HG03108 (cell line): ENCODE measurements around the gene BORCS6.
"Not testable (repeated sequence)": the region's sequence is repeated elsewhere in the genome, so short reads cannot be mapped to it uniquely, and the experiment has no call there.

ENCODE experiments used
- ATAC-seq: cut with Tn5 transposase; IDR thresholded peaks from one replicate; pipeline ENCODE4 v1.9.1; 2021; ENCODE audit warnings: moderate library complexity; ENCODE audit not compliant: unreplicated experiment

The BORCS6 gene

DNA sequence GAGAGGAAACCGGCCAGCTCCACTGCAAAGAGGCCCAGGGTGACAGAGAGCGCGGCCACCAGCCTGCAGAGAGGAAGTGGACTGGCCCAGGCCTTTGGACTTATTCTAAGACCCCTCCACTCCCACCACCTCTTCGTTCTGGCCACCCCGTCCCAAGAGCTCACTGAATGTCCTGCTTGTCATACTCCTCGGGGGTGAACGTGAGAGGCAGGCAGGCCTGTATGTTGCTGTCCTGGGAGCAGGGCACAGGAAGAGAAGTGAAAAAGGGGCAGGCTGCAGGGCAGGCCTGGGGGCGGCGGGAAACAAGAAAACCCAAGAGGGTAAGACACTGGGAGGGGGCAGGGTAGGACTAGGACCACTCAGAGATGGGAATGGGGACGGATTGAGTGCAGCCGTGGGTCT is 14.2 kb downstream of the BORCS6 start:
- ATAC-seq = no peak

DNA sequence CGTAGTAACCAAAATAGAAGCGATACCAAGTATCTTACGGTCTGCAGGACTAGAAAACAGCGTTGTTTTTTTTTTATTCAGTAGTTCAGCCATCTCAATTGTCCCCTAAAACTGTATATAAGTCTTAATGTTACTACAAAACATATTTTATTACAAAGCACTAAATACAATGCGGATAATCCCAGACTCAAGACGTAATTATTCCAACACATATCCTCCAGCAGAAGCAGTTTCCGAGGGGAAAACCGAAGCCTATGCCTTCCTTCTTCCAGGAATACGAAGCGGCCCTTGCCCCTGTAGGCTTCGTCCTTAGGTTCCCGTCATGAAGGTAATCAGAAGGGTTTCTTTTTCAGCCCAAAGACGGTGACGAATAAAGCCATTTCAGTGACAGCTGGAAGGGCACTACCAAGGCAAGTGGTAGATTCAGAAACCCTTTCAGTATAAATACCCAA is 16.1 kb downstream of the BORCS6 start:
- ATAC-seq = no peak

DNA sequence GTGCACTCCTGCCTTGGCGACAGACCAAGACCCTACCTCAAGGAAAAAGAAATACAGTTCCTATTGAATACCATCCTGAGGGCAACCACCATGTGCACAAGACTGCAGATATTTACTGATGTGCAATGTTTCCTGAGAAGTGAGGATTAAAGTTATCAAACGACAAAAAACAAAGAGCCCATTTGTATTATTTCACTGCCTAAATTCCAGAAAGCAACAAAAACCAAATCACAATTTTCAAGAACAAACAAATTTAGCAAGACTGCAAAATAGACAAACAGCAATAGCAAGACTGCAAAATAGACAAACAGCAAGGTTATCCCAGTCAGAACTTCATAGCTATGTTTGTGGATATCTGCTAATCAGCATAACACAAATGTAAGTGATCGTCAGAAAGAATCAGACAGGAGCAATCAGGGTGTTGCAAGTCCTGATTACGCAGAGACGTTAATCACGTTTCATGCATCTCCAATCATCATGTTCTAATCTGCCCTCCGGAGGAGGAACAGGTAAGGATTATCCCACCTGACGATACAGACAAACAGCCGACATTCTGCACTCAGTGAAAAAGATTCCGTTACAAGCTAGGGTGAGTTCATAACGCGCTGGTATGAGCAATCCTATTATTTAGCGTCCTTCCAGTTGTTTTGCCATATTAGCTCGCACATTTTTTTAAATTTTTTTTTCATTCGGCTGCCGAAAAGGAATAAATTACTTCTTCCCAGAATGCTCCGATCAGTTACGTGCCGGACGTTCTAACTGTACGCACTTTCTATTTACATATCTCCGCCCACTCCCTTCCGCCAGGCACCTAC is 16.7 kb downstream of the BORCS6 start:
- ATAC-seq = peak; percentile 63

DNA sequence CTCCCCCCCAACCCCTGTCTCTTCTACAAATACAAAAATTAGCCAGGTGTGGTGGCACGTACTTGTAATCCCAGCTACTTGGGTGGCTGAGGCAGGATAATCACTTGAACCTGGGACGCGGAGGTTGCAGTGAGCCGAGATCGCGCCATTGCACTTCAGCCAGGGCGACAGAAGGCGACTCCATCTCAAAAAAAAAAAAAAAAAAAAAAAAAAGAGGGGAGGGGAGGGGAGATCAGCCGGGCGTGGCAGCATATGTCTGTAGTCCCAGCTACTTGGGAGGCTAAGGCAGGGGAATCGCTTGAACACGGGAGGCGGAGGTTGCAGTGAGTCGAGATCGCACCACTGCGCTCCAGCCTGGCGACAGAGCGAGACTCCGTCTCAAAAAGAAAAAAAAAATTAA is 19.8 kb downstream of the BORCS6 start:
- not testable (repeated sequence) for ATAC-seq

DNA sequence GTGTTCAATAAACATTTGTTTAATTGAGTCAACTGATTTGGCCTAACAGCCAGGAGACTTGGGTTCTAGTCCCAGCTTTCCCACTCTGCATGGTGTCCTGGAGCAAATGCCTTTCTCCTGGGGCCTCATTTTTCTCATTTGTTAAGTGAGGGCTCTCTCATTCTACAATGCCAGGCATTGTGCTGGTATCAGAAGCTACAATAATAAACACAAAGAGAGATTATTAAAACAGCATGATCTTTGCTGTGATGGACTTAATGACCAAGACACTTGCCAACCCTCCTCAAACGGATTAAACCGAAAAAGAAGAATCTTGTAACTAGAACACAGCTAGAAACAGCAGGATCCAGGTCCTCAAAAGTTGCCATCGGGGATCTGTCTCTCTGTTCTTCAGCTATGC is 22.5 kb downstream of the BORCS6 start:
- ATAC-seq = no peak

DNA sequence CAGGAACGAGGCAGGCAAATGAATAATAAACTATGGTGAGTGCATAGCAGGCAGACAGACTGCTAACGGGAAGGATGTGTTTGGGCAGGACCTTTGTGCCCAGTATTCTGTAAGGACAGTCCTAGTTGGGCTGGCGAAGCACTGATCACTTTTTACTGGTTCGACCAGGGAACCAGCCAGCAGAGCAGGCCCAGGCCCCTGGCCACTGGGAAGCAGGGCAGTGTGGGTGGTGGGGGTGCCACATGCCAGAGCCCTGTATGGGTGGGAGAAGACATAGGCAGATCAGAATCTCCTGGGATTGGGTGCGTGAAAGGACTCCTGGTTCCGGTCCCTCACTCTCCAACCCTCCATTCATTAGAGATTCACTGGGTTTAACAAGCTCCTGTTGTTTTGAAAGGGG is 23.2 kb downstream of the BORCS6 start:
- ATAC-seq = no peak

DNA sequence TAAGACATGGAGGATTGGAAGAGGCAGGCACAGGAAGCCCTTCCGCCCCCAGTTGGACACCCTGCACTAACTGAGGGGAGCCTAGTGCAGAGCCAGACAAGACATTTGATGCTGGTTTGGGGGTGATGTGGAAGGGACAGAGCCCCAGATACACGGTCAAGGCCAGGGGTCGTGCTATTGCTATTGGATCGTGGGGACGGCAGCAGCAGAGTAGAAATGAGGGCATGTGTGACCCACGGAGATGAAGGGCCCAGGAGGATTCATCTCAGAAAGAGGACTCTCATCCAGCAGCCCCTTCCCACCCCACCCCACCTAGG is 25.2 kb downstream of the BORCS6 start:
- no peak for ATAC-seq

DNA sequence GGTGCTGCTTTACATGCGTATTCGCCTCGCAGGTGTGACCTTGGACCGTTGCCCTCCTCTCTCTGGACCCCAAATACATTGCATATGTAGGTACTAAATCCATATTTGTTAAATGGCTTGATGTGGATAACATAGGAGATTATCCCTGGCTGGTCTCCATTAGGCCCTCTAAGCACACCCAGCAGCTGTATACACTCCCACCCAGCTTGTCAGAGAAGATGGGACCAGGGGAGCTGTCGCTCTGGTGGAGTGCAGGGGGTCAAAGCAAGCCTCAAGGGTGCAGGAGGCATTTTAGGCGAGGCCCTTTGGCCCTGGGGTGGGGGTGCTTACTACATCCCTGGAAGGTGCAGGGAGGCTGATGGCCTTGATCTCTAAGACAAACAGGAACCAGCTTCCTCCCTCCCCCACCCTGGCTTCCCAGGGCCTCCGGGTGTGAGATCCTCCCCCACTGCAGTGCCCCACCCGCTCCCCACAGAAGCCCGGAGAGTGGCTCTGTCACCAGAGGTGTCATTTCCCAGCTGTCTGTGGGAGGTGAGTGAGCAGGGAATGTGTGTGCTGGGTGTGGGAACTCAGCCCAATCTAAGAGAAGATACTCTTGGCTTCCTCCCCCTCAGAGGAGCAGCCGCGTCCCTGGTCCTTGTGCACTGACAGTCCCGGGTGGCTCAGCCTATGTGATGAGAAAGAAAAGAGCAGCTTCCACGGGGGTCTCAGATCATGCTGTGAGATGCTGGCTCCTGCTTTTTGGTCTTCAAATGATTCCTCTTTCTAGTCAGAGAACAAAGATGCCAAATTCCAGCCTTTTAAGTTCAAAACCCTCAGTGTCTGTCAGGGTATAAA is 25.8 kb downstream of the BORCS6 start:
- ATAC-seq = no peak

DNA sequence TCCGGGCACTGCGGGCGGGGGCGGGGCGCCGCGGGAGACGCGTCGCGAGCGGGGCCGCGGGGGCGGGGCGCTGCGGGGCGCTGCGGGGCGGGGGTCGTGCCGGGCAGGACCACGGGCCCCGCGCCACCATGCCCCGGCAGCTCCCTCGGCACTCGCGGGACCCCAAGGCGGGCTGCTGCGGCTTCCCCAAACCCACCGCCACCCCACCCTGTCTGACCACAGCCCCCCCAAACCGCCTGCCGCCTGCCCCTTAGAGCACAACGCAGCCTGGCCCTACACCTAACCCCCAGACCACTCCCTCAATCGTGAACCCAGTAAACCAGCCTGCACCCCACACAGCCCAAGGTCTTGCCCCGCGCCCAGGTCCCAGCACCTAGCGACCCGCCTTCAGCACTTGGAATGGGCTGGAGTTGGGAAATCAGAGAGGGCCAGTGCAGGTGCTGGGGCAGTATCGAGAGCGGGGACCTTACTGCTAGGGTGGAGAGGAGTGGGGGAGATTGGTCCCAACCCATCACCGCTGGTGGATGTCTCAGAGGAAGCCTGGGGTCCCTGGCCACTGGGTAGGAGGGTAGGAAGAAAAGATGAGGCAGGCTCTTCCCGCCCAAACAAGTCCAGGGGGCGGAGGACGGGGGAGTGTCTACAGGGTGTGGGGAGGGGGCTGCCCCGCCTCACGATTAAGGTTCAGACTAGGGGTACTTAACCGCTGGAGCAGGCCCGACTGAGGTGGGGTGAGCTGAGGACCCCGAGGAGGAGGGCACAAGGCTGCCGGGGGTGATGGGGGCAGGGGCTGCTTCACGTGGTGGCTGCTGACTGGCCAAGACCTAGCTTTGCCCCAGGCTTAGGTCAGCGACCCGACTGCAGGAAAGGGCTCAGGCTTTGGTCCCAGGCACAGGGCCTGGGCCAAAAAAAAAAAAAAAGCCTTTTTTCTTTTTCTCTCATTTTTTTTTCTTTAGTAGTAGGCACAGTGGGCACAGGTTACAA is 26.7 kb downstream of the BORCS6 start:
- no peak for ATAC-seq

DNA sequence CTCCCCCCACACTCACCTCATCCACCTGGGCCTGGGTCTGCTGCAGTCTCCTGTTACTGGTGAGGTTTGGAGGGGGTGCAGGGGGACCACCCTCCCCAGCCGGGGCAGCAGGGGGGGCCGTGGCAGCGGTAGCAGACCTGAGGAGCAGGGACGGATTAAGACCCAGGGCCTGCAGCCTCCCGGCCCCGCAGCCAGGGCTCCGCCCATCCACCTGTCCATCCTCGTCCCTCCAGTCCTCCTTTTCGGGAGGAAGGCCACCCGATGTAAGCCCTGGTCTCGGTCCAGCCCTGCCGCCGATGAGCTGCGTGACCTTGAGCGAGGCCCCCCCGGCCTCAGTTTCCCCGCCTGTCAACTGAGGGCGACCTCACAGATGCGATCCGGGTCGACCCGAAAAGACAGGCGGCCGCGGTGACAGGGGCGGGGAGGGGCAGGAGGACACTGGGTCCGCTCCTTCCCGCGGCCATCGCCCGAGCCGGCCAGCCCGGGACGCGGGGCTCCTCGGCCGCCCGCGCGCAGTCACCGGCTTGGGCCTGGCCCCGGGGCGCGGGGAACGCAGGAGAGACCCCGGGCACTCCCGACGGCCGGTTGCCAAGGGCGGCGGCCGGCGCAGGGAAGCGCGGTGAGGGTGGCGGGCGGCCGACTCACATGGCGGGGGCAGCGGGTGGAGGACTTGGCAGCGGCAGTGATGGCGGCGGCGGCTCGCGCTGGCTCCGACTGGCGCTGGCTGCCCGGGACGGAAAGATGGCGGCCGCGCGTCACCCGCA is 27.6 kb downstream of the BORCS6 start, which contains the start of gene VAMP2:
Gene VAMP2, minus strand, starts transcription at position 716 of the 764 bp plus-strand sequence. Its CDS starts 69 bp downstream, at position 647.
- ATAC-seq = peak; percentile 28

DNA sequence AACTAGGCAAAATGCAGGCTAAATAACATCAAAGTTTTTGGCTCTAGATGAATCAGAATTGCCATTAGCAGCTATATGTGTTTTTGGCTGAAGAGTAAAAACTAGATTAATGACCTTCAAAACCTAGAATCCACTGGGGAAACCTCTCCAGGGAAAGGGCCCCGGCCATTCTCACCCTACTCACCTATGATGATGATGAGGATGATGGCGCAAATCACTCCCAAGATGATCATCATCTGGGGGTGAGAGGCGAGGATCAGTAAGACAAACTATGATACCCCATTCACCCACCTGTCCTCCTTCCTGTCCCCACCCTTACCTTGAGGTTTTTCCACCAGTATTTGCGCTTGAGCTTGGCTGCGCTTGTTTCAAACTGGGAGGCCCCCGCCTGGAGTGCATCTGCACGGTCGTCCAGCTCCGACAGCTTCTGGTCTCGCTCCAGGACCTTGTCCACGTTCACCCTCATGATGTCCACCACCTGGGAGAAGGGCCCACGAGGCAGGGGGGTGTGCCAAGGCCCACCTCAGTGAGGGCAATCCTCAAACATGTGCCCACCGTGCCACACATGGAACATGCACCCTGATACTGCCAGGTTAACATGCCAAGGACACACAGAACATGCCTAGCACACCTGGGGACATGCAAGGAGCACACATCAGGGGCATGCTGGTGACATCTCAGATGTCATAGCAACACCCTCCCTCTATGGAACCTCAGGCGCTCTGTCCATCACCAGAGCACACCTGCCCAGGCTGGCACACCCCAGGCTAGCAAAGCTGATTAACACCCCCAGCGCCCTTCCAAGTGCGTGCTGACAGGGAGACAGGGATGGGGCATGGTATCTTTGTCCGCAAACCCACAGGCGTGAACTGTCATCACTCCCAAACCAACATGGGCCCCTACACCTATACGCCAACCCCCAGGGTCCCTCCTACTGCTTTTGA is 28.4 kb downstream of the BORCS6 start:
- ATAC-seq = no peak

DNA sequence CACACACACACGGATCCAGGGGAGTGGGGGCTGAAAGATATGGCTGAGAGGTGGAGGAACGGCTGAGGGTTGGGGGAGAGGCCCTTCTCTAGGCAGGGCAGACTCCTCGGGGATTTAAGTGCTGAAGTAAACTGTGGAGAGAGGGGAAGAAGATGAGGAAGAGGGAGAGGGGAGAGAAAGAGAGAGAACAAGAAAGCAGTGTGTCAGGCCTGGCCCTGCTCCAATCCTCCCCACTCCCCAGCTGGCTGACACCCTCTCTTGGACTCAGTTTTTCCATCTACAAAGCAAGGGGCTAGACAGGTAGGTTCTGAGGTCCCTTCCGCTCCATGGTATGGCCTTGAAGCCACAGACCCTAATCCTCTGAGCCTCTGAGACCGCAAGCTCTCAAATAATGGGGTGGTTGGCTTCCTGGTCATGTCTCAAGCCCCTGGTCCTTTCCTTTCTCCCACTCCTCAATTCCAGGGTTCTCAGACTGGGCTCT is 29.2 kb downstream of the BORCS6 start:
- ATAC-seq = no peak

DNA sequence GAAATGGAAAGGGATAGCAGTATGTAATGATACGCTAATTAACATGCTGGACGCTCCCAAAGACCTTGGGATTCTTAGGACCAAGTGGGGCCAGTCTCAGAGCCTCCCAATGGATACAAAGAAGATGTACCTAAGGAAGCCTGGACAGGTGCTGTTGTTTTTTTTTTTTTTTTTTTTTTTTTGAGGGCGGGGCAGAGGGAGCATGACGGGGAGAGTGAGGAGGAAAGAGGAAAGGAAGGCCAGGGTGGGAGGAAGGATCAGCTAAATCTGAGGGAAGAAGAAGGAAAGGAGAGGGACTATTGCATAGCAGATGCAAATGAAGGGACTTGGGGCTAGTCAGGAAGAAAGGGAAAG is 29.8 kb downstream of the BORCS6 start:
- no peak for ATAC-seq

DNA sequence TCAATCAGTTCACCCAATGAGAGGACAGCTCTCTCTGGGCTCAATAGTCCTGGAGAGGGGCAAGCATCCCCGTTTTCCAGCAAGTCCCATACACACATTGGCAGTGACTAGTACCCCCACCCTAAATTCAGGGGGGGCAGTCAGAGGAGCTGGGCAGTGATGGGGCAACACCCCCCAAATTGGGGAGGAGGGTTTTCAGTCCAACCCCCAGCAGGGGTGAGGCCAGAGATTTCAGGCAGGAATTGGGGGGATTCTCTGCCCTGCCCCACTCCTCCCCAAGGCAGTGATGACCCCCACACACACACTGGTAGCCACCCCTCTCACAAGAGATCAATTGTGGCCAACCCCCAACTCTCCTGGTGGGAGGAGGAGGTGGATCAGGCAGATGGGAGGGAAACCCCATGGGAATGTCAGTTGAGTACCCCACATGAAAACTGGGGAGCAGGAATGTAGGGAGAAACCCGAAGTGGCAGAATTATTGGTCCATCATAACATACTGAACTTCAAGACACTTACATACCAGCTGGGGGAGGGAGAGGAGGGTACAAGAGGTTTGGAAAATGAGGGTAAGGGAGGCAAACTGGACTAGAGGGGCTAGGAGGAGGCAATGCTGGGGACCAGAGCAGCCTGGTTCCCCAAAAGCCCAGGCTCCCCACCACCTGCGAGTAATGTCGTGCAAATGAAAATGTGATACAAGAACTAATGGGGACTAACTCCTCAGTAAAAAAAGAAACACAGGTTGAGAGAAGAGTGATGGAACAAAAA is 30.3 kb downstream of the BORCS6 start:
- ATAC-seq = no peak

DNA sequence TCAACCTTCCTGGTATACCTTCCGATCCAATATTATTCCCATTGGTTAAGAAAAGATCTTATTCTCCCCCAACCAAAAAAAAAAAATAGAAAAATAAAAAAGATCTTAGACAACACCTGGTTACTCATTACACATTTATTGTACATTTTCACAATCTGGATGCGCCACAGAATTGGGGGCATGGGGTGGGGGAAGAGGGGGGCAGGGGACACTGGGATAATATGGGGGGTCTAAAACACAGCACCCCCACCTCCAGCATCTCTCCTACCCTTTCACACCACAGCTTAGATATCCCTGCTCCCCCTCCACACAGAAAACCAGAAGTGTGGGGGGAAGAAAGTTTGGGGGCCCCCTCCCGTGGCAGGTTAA is 31.0 kb downstream of the BORCS6 start:
- ATAC-seq = no peak

DNA sequence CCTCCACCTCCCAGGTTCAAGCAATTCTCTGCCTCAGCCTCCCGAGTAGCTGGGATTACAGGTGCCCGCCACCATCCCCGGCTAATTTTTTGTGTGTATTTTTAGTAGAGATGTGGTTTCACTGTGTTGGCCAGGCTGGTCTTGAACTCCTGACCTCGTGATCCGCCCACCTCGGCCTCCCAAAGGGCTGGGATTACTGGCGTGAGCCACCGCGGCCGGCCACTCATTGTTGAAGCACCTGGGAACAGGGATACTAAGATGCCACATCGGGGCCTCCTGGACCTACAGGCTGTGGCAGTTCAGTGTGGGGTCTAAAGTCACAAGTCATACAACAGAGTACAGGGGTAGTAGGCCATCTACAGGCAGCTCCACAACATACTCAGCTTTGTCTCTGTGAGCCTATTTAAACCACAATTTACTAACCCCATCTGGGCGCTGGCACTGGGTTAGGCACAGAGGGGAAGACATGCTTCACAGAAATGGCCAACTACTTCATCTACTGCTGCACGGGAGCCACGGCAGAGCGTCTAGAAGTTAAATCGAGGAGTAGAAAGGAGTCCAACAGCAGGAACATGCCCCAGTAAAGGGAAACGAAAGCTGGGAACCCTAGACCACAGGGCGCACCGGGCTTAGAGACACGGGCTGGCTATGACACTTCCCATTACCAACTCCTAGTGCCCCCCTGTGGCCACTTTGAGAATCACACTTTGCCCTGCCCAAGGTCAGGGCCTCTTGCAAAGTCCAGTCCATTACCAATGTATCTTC is 31.5 kb downstream of the BORCS6 start:
- no peak for ATAC-seq

DNA sequence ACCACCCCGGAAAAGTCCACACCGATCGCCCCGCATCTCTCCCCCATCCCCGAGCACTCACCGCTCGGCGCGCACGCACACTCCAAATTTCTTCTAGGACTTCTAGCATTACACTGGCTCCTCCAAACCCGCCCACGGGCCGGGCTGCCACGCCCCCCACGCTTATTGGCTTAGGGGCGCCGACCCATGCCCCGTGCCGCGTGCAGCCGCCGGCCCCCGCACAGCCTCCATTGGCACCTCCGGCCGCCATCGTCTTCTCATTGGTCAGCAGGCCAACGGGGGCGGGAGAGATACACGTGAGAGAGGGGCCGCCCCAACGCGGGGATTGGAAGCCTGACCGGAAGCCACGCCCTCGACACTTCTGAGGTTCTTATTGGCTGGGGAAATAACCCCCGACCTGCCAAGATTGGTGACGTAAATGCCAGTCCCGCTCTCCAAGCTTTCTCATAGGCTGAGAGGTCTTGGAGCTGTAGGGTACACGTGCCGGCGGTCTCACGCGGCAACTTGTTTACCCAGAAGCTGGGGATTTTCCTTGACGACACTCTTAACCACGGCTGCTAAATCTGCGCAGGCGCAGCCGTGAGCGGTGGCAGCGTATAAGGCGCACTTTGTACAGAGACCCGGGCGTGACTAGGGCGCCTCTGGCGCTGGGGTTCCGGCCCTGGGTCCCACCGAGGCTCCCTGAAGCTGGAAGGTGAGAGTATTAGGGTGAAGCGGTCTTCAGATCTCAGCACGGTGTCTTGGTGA is 33.6 kb downstream of the BORCS6 start:
- ATAC-seq = peak; percentile 66
